Kidney epithelial cell (primary cell): ENCODE results near the gene PHF21B. TPM values are rescaled to one million over a fixed set of nuclear protein-coding genes. Genes with fewer than 3 reads are reported as not detected.

ENCODE experiments used
- DNase-seq: peaks from one replicate; pipeline ENCODE4 v3.0.0-alpha.2; 2010; ENCODE audit warnings: low read depth
- H3K27me3 ChIP-seq: 2 replicates; pipeline ENCODE4 v1.6.0; 2011; ENCODE audit warnings: low read length; ENCODE audit not compliant: control insufficient read depth, insufficient read depth
- H3K36me3 ChIP-seq: 2 replicates; pipeline ENCODE4 v1.5.1; 2011; ENCODE audit warnings: low read length; ENCODE audit not compliant: control insufficient read depth, insufficient read depth
- H3K4me3 ChIP-seq: 2 replicates; pipeline ENCODE4 v1.5.1; 2011; ENCODE audit warnings: low read depth, mild to moderate bottlenecking, control low read depth, low read length
- total RNA-seq: library from RNA; depleted of rRNA; stranded (reverse); fragments of >200 nt; gene quantifications from 2 replicates; pipeline ENCODE4 v1.2.3, GENCODE V29; 2015
- TF ChIP-seq, protein P1 (sequence below): IDR thresholded peaks from 2 replicates; pipeline ENCODE4 v1.5.1; 2011; ENCODE audit warnings: mild to moderate bottlenecking, moderate library complexity, low read length, control low read depth, inconsistent platforms; ENCODE audit not compliant: insufficient read depth, poor library complexity, severe bottlenecking

PHF21B gene
- total RNA-seq, 1 donor from 2014 or later = 1.5 TPM

DNA sequence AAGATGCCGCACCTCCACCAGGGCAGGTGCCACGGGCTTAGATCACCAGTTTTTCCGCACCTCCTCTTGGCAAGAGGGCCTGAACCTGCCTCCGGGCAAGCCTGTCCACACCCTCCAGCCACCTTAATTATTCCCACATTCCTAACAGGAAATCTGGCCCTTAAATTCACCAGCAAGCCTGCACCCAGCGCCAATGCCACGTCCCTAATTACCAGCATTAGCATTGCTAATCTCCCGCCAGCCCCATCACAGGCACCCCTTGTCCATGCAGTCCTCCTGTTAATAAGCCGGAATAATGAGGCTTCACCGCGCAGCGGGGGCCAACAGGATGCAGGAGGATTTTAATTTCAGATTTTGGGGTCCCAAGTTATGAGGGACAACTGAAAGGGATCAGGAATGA is 69.7 kb downstream of the PHF21B start:
- TF ChIP-seq, protein P1, sequence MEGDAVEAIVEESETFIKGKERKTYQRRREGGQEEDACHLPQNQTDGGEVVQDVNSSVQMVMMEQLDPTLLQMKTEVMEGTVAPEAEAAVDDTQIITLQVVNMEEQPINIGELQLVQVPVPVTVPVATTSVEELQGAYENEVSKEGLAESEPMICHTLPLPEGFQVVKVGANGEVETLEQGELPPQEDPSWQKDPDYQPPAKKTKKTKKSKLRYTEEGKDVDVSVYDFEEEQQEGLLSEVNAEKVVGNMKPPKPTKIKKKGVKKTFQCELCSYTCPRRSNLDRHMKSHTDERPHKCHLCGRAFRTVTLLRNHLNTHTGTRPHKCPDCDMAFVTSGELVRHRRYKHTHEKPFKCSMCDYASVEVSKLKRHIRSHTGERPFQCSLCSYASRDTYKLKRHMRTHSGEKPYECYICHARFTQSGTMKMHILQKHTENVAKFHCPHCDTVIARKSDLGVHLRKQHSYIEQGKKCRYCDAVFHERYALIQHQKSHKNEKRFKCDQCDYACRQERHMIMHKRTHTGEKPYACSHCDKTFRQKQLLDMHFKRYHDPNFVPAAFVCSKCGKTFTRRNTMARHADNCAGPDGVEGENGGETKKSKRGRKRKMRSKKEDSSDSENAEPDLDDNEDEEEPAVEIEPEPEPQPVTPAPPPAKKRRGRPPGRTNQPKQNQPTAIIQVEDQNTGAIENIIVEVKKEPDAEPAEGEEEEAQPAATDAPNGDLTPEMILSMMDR = no peak
- Histone ChIP-seq H3K4me3 (no peak overlapping the region), H3K27me3 (peaks cover 13% of the 10 kb centered on the region), H3K36me3 (no peaks in the 10 kb centered on the region)
- no peak for DNase-seq

DNA sequence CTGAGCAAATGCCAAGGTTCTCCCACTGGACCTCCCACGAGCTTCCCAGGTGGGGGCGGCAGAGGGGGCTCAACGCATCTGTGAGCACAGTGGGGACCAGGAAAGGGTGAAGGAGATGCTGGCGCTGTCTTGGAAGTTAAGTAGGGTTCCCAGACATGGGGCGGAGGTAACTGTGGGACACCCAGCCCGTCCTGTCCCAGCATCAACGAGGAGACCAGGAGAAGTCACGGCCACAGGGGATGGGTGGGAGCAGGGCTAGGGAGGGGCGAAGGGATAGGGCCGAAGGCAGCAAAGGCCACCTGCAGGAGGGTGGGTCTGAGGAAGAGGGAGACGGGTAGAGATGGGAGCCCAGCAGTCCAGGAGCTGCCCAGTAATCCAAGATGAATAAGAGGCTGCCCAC is 70.4 kb downstream of the PHF21B start:
- Histone ChIP-seq H3K27me3 (peaks cover 7% of the 10 kb centered on the region), H3K4me3 (no peak overlapping the region), H3K36me3 (no peaks in the 10 kb centered on the region)
- DNase-seq = no peak
- TF ChIP-seq, protein P1 = no peak

DNA sequence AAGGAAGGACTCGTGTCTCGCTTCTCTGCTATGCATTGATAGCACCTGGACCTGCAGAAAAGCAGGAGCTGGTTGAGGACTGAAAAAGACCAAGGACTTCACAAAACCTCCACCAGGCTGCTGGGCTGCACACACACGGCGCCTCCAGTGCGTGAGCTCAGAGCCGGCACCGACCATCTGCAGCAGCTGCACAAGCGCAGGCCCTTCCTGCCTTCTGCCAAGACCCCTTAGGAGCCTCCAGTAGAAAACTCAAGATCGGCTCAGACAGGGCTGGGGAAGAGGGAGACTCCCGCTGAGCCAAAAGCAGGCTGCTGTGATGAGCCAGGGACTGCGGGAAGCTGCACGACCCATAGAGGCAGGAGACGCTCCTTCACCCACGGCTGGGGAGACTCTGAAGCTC is 70.9 kb downstream of the PHF21B start:
- TF ChIP-seq, protein P1 = no peak
- Histone ChIP-seq H3K36me3 (no peaks in the 10 kb centered on the region), H3K4me3 (no peak overlapping the region), H3K27me3 (peaks cover 7% of the 10 kb centered on the region)
- no peak for DNase-seq

- DNase-seq = no peak
- Histone ChIP-seq H3K4me3 (no peak overlapping the region), H3K27me3 (peaks cover 3% of the 10 kb centered on the region), H3K36me3 (no peaks in the 10 kb centered on the region)
- TF ChIP-seq, protein P1 = no peak
These were observed 72.6 kb downstream of the PHF21B start for GRCh38 chr22:44937216-44937615.

GRCh38 chr22:44936201-44936600 is 73.6 kb downstream of the PHF21B start:
- Histone ChIP-seq H3K27me3 (peaks cover 8% of the 10 kb centered on the region), H3K4me3 (no peak overlapping the region), H3K36me3 (no peaks in the 10 kb centered on the region)
- no peak for DNase-seq
- TF ChIP-seq, protein P1 = no peak

DNA sequence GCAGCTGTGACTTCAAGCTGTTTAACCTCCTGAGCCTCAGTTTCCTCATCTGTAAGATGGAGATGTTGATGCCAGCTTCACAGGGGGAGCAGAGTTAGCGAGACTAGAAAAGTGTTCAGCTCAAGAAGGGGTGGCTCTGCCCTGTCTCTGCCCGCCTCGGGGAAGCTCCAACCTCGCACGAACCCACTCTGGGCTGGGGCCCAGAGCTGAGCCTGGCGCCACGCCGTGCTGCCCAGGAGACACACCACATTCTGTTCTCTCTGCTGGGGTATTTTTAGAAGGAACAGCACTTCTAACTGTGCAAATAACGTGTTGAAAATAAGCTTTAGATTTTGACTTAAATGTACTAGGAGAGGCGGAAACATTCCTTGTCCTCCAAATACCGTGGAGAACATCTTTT is 74.1 kb downstream of the PHF21B start:
- no peak for DNase-seq
- Histone ChIP-seq H3K4me3 (no peak overlapping the region), H3K36me3 (no peaks in the 10 kb centered on the region), H3K27me3 (peaks cover 13% of the 10 kb centered on the region)
- TF ChIP-seq, protein P1 = no peak
